Endodermal cell (in vitro differentiated cells): Measurements from ENCODE around the gene NCK1. TPM values are rescaled to one million over a fixed set of nuclear protein-coding genes. Genes with fewer than 3 reads are reported as not detected.
"Not testable (repeated sequence)": the region's sequence is repeated elsewhere in the genome, so short reads cannot be mapped to it uniquely, and the experiment has no call there.

Experiments used
- DNase-seq: peaks from one replicate; pipeline ENCODE4 v3.0.0-alpha.2; 2017
- H3K27ac ChIP-seq: 2 replicates; pipeline ENCODE4 v1.5.1; 2013; ENCODE audit warnings: mild to moderate bottlenecking, low read depth, low read length, moderate library complexity
- H3K27me3 ChIP-seq: 2 replicates; pipeline ENCODE4 v1.6.1; 2013; ENCODE audit warnings: mild to moderate bottlenecking, low read length, moderate library complexity; ENCODE audit not compliant: insufficient read depth, control insufficient read depth, poor library complexity, severe bottlenecking
- H3K36me3 ChIP-seq: 2 replicates; pipeline ENCODE4 v1.7.0; 2013; ENCODE audit warnings: mild to moderate bottlenecking, low read length, moderate library complexity; ENCODE audit not compliant: control insufficient read depth, insufficient read depth
- H3K4me1 ChIP-seq: one replicate; pipeline ENCODE4 v1.7.0; 2013; ENCODE audit warnings: low read length; ENCODE audit not compliant: control insufficient read depth, insufficient read depth
- H3K4me3 ChIP-seq: 2 replicates; pipeline ENCODE4 v1.5.1; 2013; ENCODE audit warnings: mild to moderate bottlenecking, low read length, moderate library complexity
- H3K9ac ChIP-seq: 2 replicates; pipeline ENCODE4 v1.6.1; 2013; ENCODE audit warnings: mild to moderate bottlenecking, low read length, moderate library complexity; ENCODE audit not compliant: poor library complexity, severe bottlenecking; ENCODE audit errors: extremely low read depth
- H3K9me3 ChIP-seq: 2 replicates; pipeline ENCODE4 v1.6.1; 2013; ENCODE audit warnings: mild to moderate bottlenecking, low read length, moderate library complexity; ENCODE audit not compliant: control insufficient read depth
- H3K27ac Mint-ChIP-seq: 2 replicates; pipeline ENCODE4 v1.8.0; 2020; ENCODE audit warnings: mixed read lengths
- H3K27me3 Mint-ChIP-seq: 2 replicates; pipeline ENCODE4 v1.8.0; 2021; ENCODE audit warnings: mild to moderate bottlenecking, mixed read lengths; ENCODE audit not compliant: insufficient read depth
- H3K36me3 Mint-ChIP-seq: 2 replicates; pipeline ENCODE4 v1.8.0; 2020; ENCODE audit warnings: low read depth, mixed read lengths
- H3K4me1 Mint-ChIP-seq: 2 replicates; pipeline ENCODE4 v1.8.0; 2020; ENCODE audit warnings: mixed read lengths
- H3K4me3 Mint-ChIP-seq: 2 replicates; pipeline ENCODE4 v1.8.0; 2020; ENCODE audit warnings: mild to moderate bottlenecking, moderate library complexity, mixed read lengths
- H3K9me3 Mint-ChIP-seq: 2 replicates; pipeline ENCODE4 v1.8.0; 2020; ENCODE audit warnings: mild to moderate bottlenecking, mixed read lengths
- CTCF ChIP-seq: fragments of 200-600 bp; sonication (generic); conservative IDR thresholded peaks from 2 replicates; pipeline ENCODE4 v1.5.0; 2021; ENCODE audit warnings: antibody characterized with exemption, mild to moderate bottlenecking
- WGBS, 2 experiments: methylation state at CpG; one replicate each; pipeline versions ENCODE4 v1.1.5 to v1.1.7; 2013; ENCODE audit warnings: missing lambda C conversion rate in 2 of 2, mixed read lengths in 1 of 2; ENCODE audit not compliant: insufficient coverage in 1 of 2, insufficient read length in 1 of 2; 5-methylcytosine and 5-hydroxymethylcytosine counted together
- total RNA-seq, 2 donors: library from RNA; stranded (reverse); fragmentation: NEBNext Ultra II Directional in 1 of 2; extraction: Animal tissue kit (Norgen Biotek cat#: 25700) in 1 of 2; gene quantifications; 2 replicates in 1 of 2; 3 replicates in 1 of 2; pipeline ENCODE4 v1.2.1, GENCODE V29; 2021

The NCK1 gene
- total RNA-seq, 2 donors from 2014 or later, result 24.5 to 28.9 TPM

GRCh38 chr3:136898549-136898948 lies 36.5 kb downstream of the NCK1 start:
- Mint-ChIP-seq H3K4me1 (peaks cover 46% of the 10 kb centered on the region), H3K36me3 (peaks cover 15% of the 10 kb centered on the region), H3K27ac (no peak overlapping the region), H3K27me3 (no peaks in the 10 kb centered on the region), H3K4me3 (no peak overlapping the region), H3K9me3 (peaks cover 8% of the 10 kb centered on the region)
- H3K9me3 ChIP-seq, result peaks cover 20% of the 10 kb centered on the region
- H3K9ac ChIP-seq, result no peak overlapping the region
- no peak for DNase-seq
- WGBS, 2 experiments, result 93 to 97% methylated on average over 4 of the region's 4 CpGs
- no peak overlapping the region for H3K4me3 ChIP-seq
- H3K4me1 ChIP-seq, result peaks cover 4% of the 10 kb centered on the region
- TF ChIP-seq CTCF, result no peak
- H3K27me3 ChIP-seq, result no peaks in the 10 kb centered on the region
- no peak overlapping the region for H3K27ac ChIP-seq
- H3K36me3 ChIP-seq, result no peaks in the 10 kb centered on the region

- Mint-ChIP-seq H3K36me3 (peaks cover 18% of the 10 kb centered on the region), H3K4me3 (no peak overlapping the region), H3K27ac (no peak overlapping the region), H3K9me3 (peaks cover 11% of the 10 kb centered on the region), H3K4me1 (peaks cover 42% of the 10 kb centered on the region), H3K27me3 (no peaks in the 10 kb centered on the region)
- Histone ChIP-seq H3K9me3 (peaks cover 24% of the 10 kb centered on the region), H3K4me3 (no peak overlapping the region), H3K9ac (no peak overlapping the region), H3K4me1 (no peaks in the 10 kb centered on the region), H3K36me3 (no peaks in the 10 kb centered on the region), H3K27ac (no peak overlapping the region), H3K27me3 (no peaks in the 10 kb centered on the region)
- no peak for DNase-seq
- 89 to 91% methylated on average over 2 of the region's 2 CpGs for WGBS, 2 experiments
- TF ChIP-seq CTCF, result no peak
Measured at GRCh38 chr3:136898954-136899353, 36.9 kb downstream of the NCK1 start.

- peaks cover 32% of the 10 kb centered on the region for H3K9me3 ChIP-seq
- no peaks in the 10 kb centered on the region for H3K27me3 ChIP-seq
- H3K9me3 Mint-ChIP-seq, result peaks cover 18% of the 10 kb centered on the region
- no peak overlapping the region for H3K27ac ChIP-seq
- TF ChIP-seq CTCF, result no peak
- H3K4me1 Mint-ChIP-seq, result peaks cover 37% of the 10 kb centered on the region
- peaks cover 20% of the 10 kb centered on the region for H3K36me3 Mint-ChIP-seq
- no peak for DNase-seq
- H3K36me3 ChIP-seq, result no peaks in the 10 kb centered on the region
- H3K4me1 ChIP-seq, result no peaks in the 10 kb centered on the region
- no peak overlapping the region for H3K4me3 Mint-ChIP-seq
- WGBS, 2 experiments, result 77 to 85% methylated on average over 2 of the region's 2 CpGs
- H3K27ac Mint-ChIP-seq, result no peak overlapping the region
- no peaks in the 10 kb centered on the region for H3K27me3 Mint-ChIP-seq
- no peak overlapping the region for H3K9ac ChIP-seq
- peak overlapping the region; percentile 5 for H3K4me3 ChIP-seq
Measured at GRCh38 chr3:136899622-136900158, 37.7 kb downstream of the NCK1 start.

GRCh38 chr3:136900694-136901093 lies 38.7 kb downstream of the NCK1 start:
- not testable (repeated sequence) for H3K27ac ChIP-seq, H3K27me3 ChIP-seq, H3K4me1 ChIP-seq, H3K27me3 Mint-ChIP-seq, H3K9ac ChIP-seq, DNase-seq, H3K36me3 ChIP-seq, H3K4me3 Mint-ChIP-seq
- Mint-ChIP-seq H3K36me3 (peaks cover 21% of the 10 kb centered on the region), H3K9me3 (peaks cover 18% of the 10 kb centered on the region), H3K27ac (peak overlapping the region; percentile 50), H3K4me1 (peaks cover 37% of the 10 kb centered on the region)
- Histone ChIP-seq H3K9me3 (peaks cover 42% of the 10 kb centered on the region), H3K4me3 (peak overlapping the region; percentile 5)
- 84% methylated on average over 1 of the region's 1 CpG; no CpG with 5 or more reads in 1 of the 2 experiments for WGBS, 2 experiments
